NOMO-1 treated with DMSO at 0.1 percent for 48 hours (cell line): Measurements from ENCODE around the gene CNNM3.
"Not testable (repeated sequence)": the region's sequence is repeated elsewhere in the genome, so short reads cannot be mapped to it uniquely, and the experiment has no call there.

Source experiments
- DNase-seq: peaks from one replicate; lab custom pipeline; 2025; ENCODE audit not compliant: unreplicated experiment; lab: John Stamatoyannopoulos, UW

CNNM3 gene

DNA sequence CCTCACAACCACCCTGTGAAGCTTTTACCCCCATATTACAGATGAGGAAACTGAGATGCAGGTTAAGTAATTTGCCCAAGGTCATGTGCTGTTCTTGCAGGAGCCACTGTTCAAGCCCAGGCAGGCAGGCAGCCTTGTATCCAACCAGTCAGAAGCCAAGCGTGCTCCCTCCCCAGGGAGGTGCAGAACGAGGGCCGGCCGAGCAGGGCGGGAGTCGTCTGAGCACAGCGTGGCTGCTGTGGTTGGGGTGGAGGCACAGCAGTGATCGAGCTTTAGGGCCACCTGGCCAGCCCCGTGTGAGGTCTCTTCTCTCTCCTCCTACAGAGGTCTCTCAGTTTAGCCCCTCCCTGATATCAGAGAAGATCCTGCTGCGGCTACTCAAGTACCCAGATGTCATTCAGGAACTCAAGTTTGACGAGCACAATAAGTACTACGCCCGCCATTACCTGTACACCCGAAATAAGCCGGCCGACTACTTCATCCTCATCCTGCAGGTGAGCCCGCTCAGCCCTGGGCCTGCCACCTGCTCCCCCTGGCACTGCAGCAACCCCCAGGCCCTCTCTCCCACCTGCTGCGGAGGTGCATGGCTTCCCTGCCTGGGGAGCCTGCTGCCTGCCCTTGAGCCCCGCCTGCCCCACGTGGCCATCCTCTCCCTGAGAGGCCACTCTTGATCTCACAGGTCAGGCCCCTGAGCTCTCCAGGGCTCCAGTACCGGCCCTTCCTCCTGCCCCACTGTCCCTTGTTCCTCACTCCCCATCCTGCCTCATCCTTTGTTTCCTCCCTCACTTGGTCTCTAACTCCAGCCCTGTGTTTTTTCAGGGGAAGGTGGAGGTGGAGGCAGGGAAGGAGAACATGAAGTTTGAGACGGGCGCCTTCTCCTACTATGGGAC, 17.1 kb upstream of the CNNM3 start:
- DNase-seq, result no peak

GRCh38 chr2:96799623-96799935, 16.5 kb upstream of the CNNM3 start:
- no peak for DNase-seq

- no peak for DNase-seq
Measured at GRCh38 chr2:96800061-96801004, 15.7 kb upstream of the CNNM3 start.

DNA sequence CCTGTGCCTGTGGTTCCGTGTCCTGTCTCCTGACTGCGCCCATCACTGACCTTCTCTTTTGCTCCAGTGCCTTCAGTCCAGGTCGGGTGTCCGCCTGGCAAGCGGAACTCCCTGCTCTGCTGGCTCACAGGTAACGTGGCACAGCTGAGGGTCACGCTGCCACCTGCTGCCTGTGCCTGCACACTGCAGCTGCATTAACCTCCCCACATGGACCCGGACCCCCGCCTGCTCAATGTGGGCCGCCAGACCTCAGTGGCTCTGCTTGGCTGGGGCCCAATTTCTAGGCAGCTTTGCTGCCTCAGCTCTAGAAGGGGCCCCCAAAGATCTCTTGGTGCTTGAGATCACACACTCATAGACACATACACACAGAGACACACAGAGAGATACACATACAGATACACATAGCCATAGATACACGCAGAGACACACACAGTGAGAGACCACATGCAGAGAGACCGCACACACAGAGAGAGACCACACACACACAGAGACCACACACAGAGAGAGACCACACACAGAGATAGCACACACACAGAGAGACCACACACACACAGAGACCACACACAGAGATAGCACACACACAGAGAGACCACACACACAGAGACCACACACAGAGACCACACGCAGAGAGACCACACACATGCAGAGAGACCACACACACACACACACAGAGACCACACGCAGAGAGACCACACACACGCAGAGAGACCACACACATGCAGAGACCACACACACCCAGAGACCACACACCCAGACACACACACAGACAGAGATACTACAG, 14.9 kb upstream of the CNNM3 start:
- DNase-seq, result no peak

GRCh38 chr2:96801786-96802595, 14.1 kb upstream of the CNNM3 start:
- no peak for DNase-seq

- DNase-seq, result no peak
Measured at GRCh38 chr2:96802721-96803120, 13.3 kb upstream of the CNNM3 start.

GRCh38 chr2:96804986-96805385, 11.1 kb upstream of the CNNM3 start:
- no peak for DNase-seq

GRCh38 chr2:96805946-96806345, 10.1 kb upstream of the CNNM3 start:
- DNase-seq, result not testable (repeated sequence)

- no peak for DNase-seq
Measured at GRCh38 chr2:96806468-96807126, 9.5 kb upstream of the CNNM3 start.

- DNase-seq, result no peak
Measured at GRCh38 chr2:96807127-96807471, 9.0 kb upstream of the CNNM3 start.

- no peak for DNase-seq
Measured at GRCh38 chr2:96808176-96808837, 7.8 kb upstream of the CNNM3 start.

- DNase-seq, result no peak
Measured at GRCh38 chr2:96809216-96809882, 6.7 kb upstream of the CNNM3 start.

DNA sequence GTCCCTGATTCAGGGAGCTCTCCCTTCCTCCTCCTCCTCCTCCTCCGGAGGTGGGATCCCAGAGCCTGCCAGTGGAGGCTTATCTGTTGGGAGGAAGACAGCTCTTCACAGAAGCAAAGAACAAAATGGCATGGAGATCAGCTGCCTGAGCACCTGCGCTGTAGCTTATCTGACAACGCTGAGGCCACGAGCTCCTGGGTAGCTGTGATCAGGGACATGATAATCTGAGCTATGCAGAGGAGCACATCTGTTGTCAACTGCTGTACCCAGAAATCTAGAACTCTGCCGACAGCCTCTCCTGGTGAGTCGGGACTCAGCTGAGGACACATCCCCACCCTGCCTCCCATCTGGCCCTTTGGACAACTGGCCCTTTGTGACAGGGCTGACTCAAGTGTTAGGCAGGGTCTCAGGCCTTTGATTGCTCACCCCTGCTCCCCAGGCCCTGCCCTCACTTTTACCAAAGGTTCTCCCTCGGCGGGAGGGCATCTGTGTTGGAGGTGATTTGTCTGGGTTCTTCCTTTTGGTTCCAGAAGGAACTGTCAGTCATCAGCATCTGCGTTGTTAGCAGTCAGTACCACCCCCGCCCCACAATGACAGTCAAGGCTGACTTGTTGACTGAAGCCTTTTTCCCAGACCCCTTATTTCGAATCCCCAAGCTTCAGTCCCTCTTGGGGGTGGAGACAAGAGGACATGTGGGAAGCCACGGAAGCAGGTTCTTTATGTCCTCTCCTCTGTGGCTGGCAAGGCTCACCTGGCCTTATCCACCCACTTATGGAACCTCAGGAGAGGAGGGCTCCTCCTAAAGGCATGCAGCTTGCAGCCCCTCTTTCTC, 5.9 kb upstream of the CNNM3 start:
- no peak for DNase-seq

- no peak for DNase-seq
Measured at GRCh38 chr2:96810783-96811192, 5.3 kb upstream of the CNNM3 start.

GRCh38 chr2:96811917-96812316, 4.2 kb upstream of the CNNM3 start:
- DNase-seq, result no peak

DNA sequence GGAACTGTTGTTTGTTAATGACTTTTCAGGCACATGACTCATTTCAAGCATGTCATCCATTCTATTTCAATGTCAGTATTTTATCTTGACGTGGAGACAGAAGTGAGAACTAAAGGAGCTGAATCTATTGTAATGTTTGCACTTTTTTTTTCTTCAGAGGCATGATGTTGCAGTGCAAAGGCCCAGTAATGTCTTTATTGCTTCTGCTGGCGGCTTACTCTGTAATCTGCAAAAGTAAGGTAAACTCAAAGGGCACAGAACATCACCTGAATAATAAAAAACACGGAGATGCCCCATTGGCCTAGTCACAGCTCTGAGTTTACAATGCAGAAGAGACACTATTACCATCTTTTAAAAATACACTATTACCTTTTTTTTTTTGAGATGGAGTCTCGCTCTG, 2.4 kb upstream of the CNNM3 start:
- DNase-seq, result no peak

GRCh38 chr2:96815326-96816126, 542 bp upstream of the CNNM3 start:
- peak; percentile 46 for DNase-seq
